ENCODE results near the gene UGT1A8.

The UGT1A8 gene

GRCh38 chr2:233693963-233694362, 76.5 kb downstream of the UGT1A8 start:
- DNase-seq (ENCODE audit: low read depth in 1 of 2, low spot score in 1 of 2), result no peak
- TF ChIP-seq REST (IDR thresholded peaks at IDR 0.05; ENCODE audit: insufficient replicate concordance, low read depth) (no peak), POLR2AphosphoS5 (IDR thresholded peaks at IDR 0.05; ENCODE audit: low read depth) (no peak), CTCF (IDR thresholded peaks at IDR 0.05; ENCODE audit: insufficient read depth, low read length) (no peak), GABPA (IDR thresholded peaks at IDR 0.05; ENCODE audit: low read depth) (no peak), SPI1 (IDR thresholded peaks at IDR 0.05; ENCODE audit: borderline replicate concordance, low read depth) (no peak)
- Histone ChIP-seq H3K27ac (replicated peaks) (no peak overlapping the region), H3K27me3 (ENCODE audit: insufficient read depth, poor library complexity, severe bottlenecking) (no peaks in the 10 kb centered on the region), H3K4me3 (replicated peaks; ENCODE audit: insufficient read depth, low read length) (no peak overlapping the region)

GRCh38 chr2:233698740-233699139, 81.3 kb downstream of the UGT1A8 start:
- Histone ChIP-seq H3K27me3 (ENCODE audit: insufficient read depth, poor library complexity, severe bottlenecking) (no peaks in the 10 kb centered on the region), H3K27ac (replicated peaks) (no peak overlapping the region), H3K4me3 (replicated peaks; ENCODE audit: insufficient read depth, low read length) (no peak overlapping the region)
- TF ChIP-seq CTCF (IDR thresholded peaks at IDR 0.05; ENCODE audit: insufficient read depth, low read length) (no peak), SPI1 (IDR thresholded peaks at IDR 0.05; ENCODE audit: borderline replicate concordance, low read depth) (no peak), GABPA (IDR thresholded peaks at IDR 0.05; ENCODE audit: low read depth) (no peak), POLR2AphosphoS5 (IDR thresholded peaks at IDR 0.05; ENCODE audit: low read depth) (no peak), REST (IDR thresholded peaks at IDR 0.05; ENCODE audit: insufficient replicate concordance, low read depth) (no peak)
- no peak for DNase-seq (ENCODE audit: low read depth in 1 of 2, low spot score in 1 of 2)

- H3K27ac ChIP-seq (replicated peaks), result no peak overlapping the region
- no peaks in the 10 kb centered on the region for H3K27me3 ChIP-seq (ENCODE audit: insufficient read depth, poor library complexity, severe bottlenecking)
- H3K4me3 ChIP-seq (replicated peaks; ENCODE audit: insufficient read depth, low read length), result no peak overlapping the region
- TF ChIP-seq GABPA (IDR thresholded peaks at IDR 0.05; ENCODE audit: low read depth) (no peak), CTCF (IDR thresholded peaks at IDR 0.05; ENCODE audit: insufficient read depth, low read length) (no peak), POLR2AphosphoS5 (IDR thresholded peaks at IDR 0.05; ENCODE audit: low read depth) (no peak)
- DNase-seq (ENCODE audit: low read depth in 1 of 2, low spot score in 1 of 2), result no peak
Measured at GRCh38 chr2:233699424-233700027, 82.1 kb downstream of the UGT1A8 start.

Measured in HL-60 (cell line).